H1 (cell line): ENCODE results near the gene CLIP3. TPM values are rescaled to one million over a fixed set of nuclear protein-coding genes. Genes with fewer than 3 reads are reported as not detected.
"Not testable (repeated sequence)": the region's sequence is repeated elsewhere in the genome, so short reads cannot be mapped to it uniquely, and the experiment has no call there.

ENCODE experiments used
- CTCF ChIA-PET: fragments of 300-600 bp; sonication (Branson Sonifier 250); formaldehyde crosslinking; loops from one replicate; lab custom pipeline; 2021; ENCODE audit not compliant: partially characterized antibody; lab: Charles Lee
- POLR2A ChIA-PET: fragments of 300-600 bp; sonication (Branson Sonifier 250); formaldehyde crosslinking; loops from one replicate; lab custom pipeline; 2021; ENCODE audit warnings: inconsistent platforms; ENCODE audit not compliant: partially characterized antibody; lab: Charles Lee
- DNase-seq, 2 experiments: peaks; one replicate each; pipeline versions ENCODE4 v3.0.0 to v3.0.0-alpha.2; 2010 to 2022; ENCODE audit warnings: low spot score in 2 of 2, low read depth in 1 of 2, mixed read lengths in 1 of 2
- FAIRE-seq: peaks from 2 replicates; lab custom pipeline; 2011; peaks lifted over from hg19 to GRCh38; lab: Jason Lieb, UNC
- H2AFZ ChIP-seq: 2 replicates; pipeline ENCODE4 v1.8.1; 2012; ENCODE audit warnings: low read length, inconsistent platforms
- H2AK5ac ChIP-seq: 2 replicates; pipeline ENCODE4 v1.6.1; 2013; ENCODE audit warnings: low read depth, low read length
- H2BK120ac ChIP-seq: replicated peaks from 2 replicates; pipeline ENCODE3; 2013; ENCODE audit warnings: low read depth, low read length, inconsistent platforms
- H2BK12ac ChIP-seq: 2 replicates; pipeline ENCODE4 v1.6.1; 2013; ENCODE audit warnings: low read depth, low read length
- H2BK15ac ChIP-seq: 2 replicates; pipeline ENCODE4 v1.6.1; 2013; ENCODE audit warnings: low read length
- H2BK20ac ChIP-seq: 2 replicates; pipeline ENCODE4 v1.6.1; 2013; ENCODE audit warnings: low read length
- H2BK5ac ChIP-seq: 2 replicates; pipeline ENCODE4 v1.6.1; 2013; ENCODE audit warnings: low read depth, low read length
- H3K14ac ChIP-seq: 2 replicates; pipeline ENCODE4 v1.6.1; 2013; ENCODE audit warnings: inconsistent platforms; ENCODE audit not compliant: insufficient read length
- H3K18ac ChIP-seq: 2 replicates; pipeline ENCODE4 v1.6.1; 2013; ENCODE audit warnings: low read length; ENCODE audit errors: extremely low read depth
- H3K23ac ChIP-seq: 2 replicates; pipeline ENCODE4 v1.6.1; 2013; ENCODE audit warnings: inconsistent platforms; ENCODE audit not compliant: insufficient read length
- H3K23me2 ChIP-seq: 2 replicates; pipeline ENCODE4 v1.6.1; 2013; ENCODE audit warnings: low read depth, low read length
- H3K27ac ChIP-seq: 2 replicates; pipeline ENCODE4 v1.6.1; 2011; ENCODE audit warnings: low read depth, low read length, inconsistent platforms
- H3K27me3 ChIP-seq, 4 experiments: replicated peaks in 1 of 4; 1 replicate in 1 of 4; 2 replicates in 3 of 4; pipeline versions ENCODE4 v1.6.1 to v1.8.1; 2011 to 2013; ENCODE audit warnings: low read length in 3 of 4, mild to moderate bottlenecking in 3 of 4, inconsistent platforms in 2 of 4, mixed read lengths in 2 of 4, moderate library complexity in 1 of 4; ENCODE audit not compliant: control insufficient read depth in 3 of 4, insufficient read depth in 3 of 4; ENCODE audit errors: extremely low read depth in 1 of 4
- H3K36me3 ChIP-seq, 4 experiments: 2 replicates each; pipeline versions ENCODE4 v1.6.1 to v1.8.1; 2011 to 2013; ENCODE audit warnings: mild to moderate bottlenecking in 4 of 4, low read length in 3 of 4, moderate library complexity in 2 of 4, control low read depth in 1 of 4, inconsistent platforms in 1 of 4; ENCODE audit not compliant: insufficient read depth in 4 of 4, control insufficient read depth in 2 of 4
- H3K4ac ChIP-seq: replicated peaks from 2 replicates; pipeline ENCODE3; 2013; ENCODE audit warnings: low read length, low read depth, mixed read lengths, inconsistent platforms; ENCODE audit not compliant: insufficient read length
- H3K4me1 ChIP-seq, 4 experiments: replicated peaks in 1 of 4; 1 replicate in 1 of 4; 2 replicates in 3 of 4; pipeline versions ENCODE4 v1.6.1 to v1.8.1; 2011 to 2013; ENCODE audit warnings: low read length in 3 of 4, inconsistent platforms in 2 of 4, mixed read lengths in 1 of 4; ENCODE audit not compliant: insufficient read depth in 4 of 4, control insufficient read depth in 3 of 4
- H3K4me2 ChIP-seq, 2 experiments: 2 replicates each; pipeline versions ENCODE4 v1.6.1 to v1.8.1; 2011 to 2013; ENCODE audit warnings: low read depth in 2 of 2, low read length in 2 of 2, control low read depth in 1 of 2, inconsistent platforms in 1 of 2, mild to moderate bottlenecking in 1 of 2; ENCODE audit not compliant: insufficient read depth in 1 of 2
- H3K4me3 ChIP-seq, 4 experiments: fragments of 200-600, 300-600 bp in 1 of 4; sonication (generic), shearing (Covaris generic), sonication (Bioruptor Twin) in 1 of 4; 2 replicates each; pipeline versions ENCODE4 v1.5.1 to v1.8.1; 2011 to 2016; ENCODE audit warnings: low read length in 4 of 4, low read depth in 3 of 4, control low read depth in 2 of 4, inconsistent platforms in 2 of 4, mild to moderate bottlenecking in 2 of 4, mixed read lengths in 1 of 4, moderate library complexity in 1 of 4; ENCODE audit not compliant: insufficient read depth in 2 of 4; ENCODE audit errors: extremely low read depth in 1 of 4
- H3K56ac ChIP-seq: replicated peaks from 2 replicates; pipeline ENCODE3; 2013; ENCODE audit warnings: low read depth, mild to moderate bottlenecking, mixed read lengths, low read length, inconsistent platforms; ENCODE audit not compliant: insufficient read length
- H3K79me1 ChIP-seq: 2 replicates; pipeline ENCODE4 v1.6.1; 2013; ENCODE audit warnings: low read depth, low read length, control low read depth
- H3K79me2 ChIP-seq, 2 experiments: 2 replicates each; pipeline versions ENCODE4 v1.6.1 to v1.8.1; 2012 to 2013; ENCODE audit warnings: low read length in 2 of 2, mild to moderate bottlenecking in 2 of 2, inconsistent platforms in 1 of 2; ENCODE audit not compliant: insufficient read depth in 2 of 2, control insufficient read depth in 1 of 2
- H3K9ac ChIP-seq, 4 experiments: replicated peaks in 1 of 4; 1 replicate in 1 of 4; 2 replicates in 3 of 4; pipeline versions ENCODE4 v1.6.1 to v1.8.1; 2011 to 2013; ENCODE audit warnings: low read depth in 3 of 4, low read length in 3 of 4, control low read depth in 2 of 4, mild to moderate bottlenecking in 2 of 4, moderate library complexity in 2 of 4, inconsistent platforms in 1 of 4; ENCODE audit errors: extremely low read depth in 1 of 4
- H3K9me3 ChIP-seq, 2 experiments: 2 replicates each; pipeline versions ENCODE4 v1.6.1 to v1.8.1; 2012 to 2013; ENCODE audit warnings: mild to moderate bottlenecking in 2 of 2, moderate library complexity in 2 of 2, control low read depth in 1 of 2, inconsistent platforms in 1 of 2, low read depth in 1 of 2, low read length in 1 of 2, mixed read lengths in 1 of 2; ENCODE audit not compliant: insufficient read depth in 2 of 2
- H4K20me1 ChIP-seq, 2 experiments: replicated peaks in 1 of 2; 2 replicates each; pipeline versions ENCODE3 to v1.8.1; 2011 to 2013; ENCODE audit warnings: inconsistent platforms in 2 of 2, low read length in 2 of 2, mild to moderate bottlenecking in 1 of 2; ENCODE audit not compliant: insufficient read depth in 2 of 2, control insufficient read depth in 1 of 2
- H4K5ac ChIP-seq: 2 replicates; pipeline ENCODE4 v1.6.1; 2013; ENCODE audit warnings: low read length, low read depth, mixed read lengths, inconsistent platforms; ENCODE audit not compliant: insufficient read length
- H4K8ac ChIP-seq: 2 replicates; pipeline ENCODE4 v1.8.0; 2013; ENCODE audit warnings: mild to moderate bottlenecking, moderate library complexity, low read length, inconsistent platforms; ENCODE audit not compliant: insufficient read depth; ENCODE audit errors: extremely low read depth
- H4K91ac ChIP-seq: replicated peaks from 2 replicates; pipeline ENCODE3; 2013; ENCODE audit warnings: low read length, mixed read lengths, inconsistent platforms; ENCODE audit not compliant: insufficient read length
- CEBPB ChIP-seq: IDR thresholded peaks from 2 replicates; pipeline ENCODE4 v1.6.1; 2012; ENCODE audit warnings: low read depth, low read length
- WGBS, 2 experiments: shearing (Covaris generic) in 1 of 2; methylation state at CpG; one replicate each; pipeline versions ENCODE4 v1.1.6 to v1.1.7; 2013 to 2015; ENCODE audit warnings: low lambda C conversion rate in 2 of 2, mixed read lengths in 2 of 2, inconsistent platforms in 1 of 2, low coverage in 1 of 2, missing lambda C conversion rate in 1 of 2; ENCODE audit not compliant: insufficient replicate concordance in 2 of 2, insufficient coverage in 1 of 2, insufficient read length in 1 of 2; ENCODE audit errors: extremely low coverage in 1 of 2, missing lambda C conversion rate in 1 of 2; 5-methylcytosine and 5-hydroxymethylcytosine counted together
- polyA plus RNA-seq, 7 experiments: library from polyadenylated mRNA; depleted of rRNA in 3 of 7; stranded (reverse) in 5 of 7; unstranded in 2 of 7; fragments of >200 nt in 5 of 7; fragments of 200-250 nt in 2 of 7; gene quantifications; 1 replicate in 5 of 7; 2 replicates in 1 of 7; 4 replicates in 1 of 7; pipeline versions ENCODE4 v1.2.1 to v1.2.3, GENCODE V29; 2011 to 2013; ENCODE audit warnings: missing spikeins in 2 of 7, mixed read lengths in 2 of 7
- total RNA-seq: library from RNA; stranded (reverse); fragmentation: NEBNext Ultra II Directional; extraction: Animal tissue kit (Norgen Biotek cat#: 25700); gene quantifications from 2 replicates; pipeline ENCODE4 v1.2.1, GENCODE V29; 2021

Gene CLIP3
- total and polyA plus RNA-seq, 2 of the 8 experiments (the other 6 are each of a cell fraction or from before 2014, with no cell fraction given): 5.9 to 21.7 TPM

DNA sequence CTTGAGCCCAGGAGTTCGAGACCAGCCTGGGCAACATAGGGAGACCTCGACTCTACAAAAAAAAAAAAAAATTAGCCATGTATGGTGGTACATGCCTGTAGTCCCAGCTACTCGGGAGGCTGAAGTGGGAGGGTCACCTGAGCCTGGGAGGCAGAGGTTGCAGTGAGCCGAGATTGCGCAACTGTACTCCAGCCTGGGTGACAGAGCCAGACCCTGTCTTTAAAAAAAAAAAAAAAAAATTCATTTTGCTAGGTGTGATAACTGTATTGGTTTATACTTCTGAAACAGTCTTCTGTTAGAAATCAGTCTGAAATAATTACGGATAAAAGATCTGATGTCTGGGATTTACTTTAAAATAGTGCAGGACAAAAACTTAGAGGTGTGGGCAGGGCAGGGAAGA, 8.4 kb upstream of the CLIP3 start:
- H2BK20ac ChIP-seq, H2AK5ac ChIP-seq, H3K27me3 ChIP-seq, H3K27ac ChIP-seq, H4K5ac ChIP-seq, H3K79me2 ChIP-seq, H3K18ac ChIP-seq, FAIRE-seq, H3K9ac ChIP-seq, H3K4me2 ChIP-seq, DNase-seq, H2BK120ac ChIP-seq, H4K8ac ChIP-seq, H4K91ac ChIP-seq, H2BK15ac ChIP-seq, H3K56ac ChIP-seq: not testable (repeated sequence)
- POLR2A ChIA-PET: interaction anchor here (0.9 to 1.1 kb wide), 3 partner anchors 8 to 36 kb away, joined by 3 read pairs; no protein-coding TSS in a partner anchor
- TF ChIP-seq CEBPB: peak; percentile 92
- TF ChIP-seq, all 59 proteins: peak for 1; not testable (repeated sequence) for 58
- H4K20me1 ChIP-seq, H3K4me1 ChIP-seq, H3K9me3 ChIP-seq, H3K23ac ChIP-seq, H3K4me3 ChIP-seq, H3K36me3 ChIP-seq, H2BK5ac ChIP-seq, H3K23me2 ChIP-seq, H2BK12ac ChIP-seq, H3K79me1 ChIP-seq, H3K4ac ChIP-seq, H2AFZ ChIP-seq, H3K14ac ChIP-seq: not testable (repeated sequence)
- WGBS, 2 experiments: 88% methylated on average over 6 of the region's 6 CpGs; no CpG with 5 or more reads in 1 of the 2 experiments
- CTCF ChIA-PET: interaction anchor here (0.9 to 1.6 kb wide), 3 partner anchors 10 to 14 kb away, joined by 3 to 7 read pairs (median 3); no protein-coding TSS in a partner anchor
